ENCODE data around the gene MARCHF10.

The MARCHF10 gene

GRCh38 chr17:62658136-62658920, 149.8 kb downstream of the MARCHF10 start:
- no peak for DNase-seq (ENCODE audit: low read depth in 2 of 2)

GRCh38 chr17:62657690-62658089, 150.4 kb downstream of the MARCHF10 start:
- no peak for DNase-seq (ENCODE audit: low read depth in 2 of 2)

GRCh38 chr17:62657145-62657665, 150.9 kb downstream of the MARCHF10 start:
- no peak for DNase-seq (ENCODE audit: low read depth in 2 of 2)

GRCh38 chr17:62656446-62656845, 151.7 kb downstream of the MARCHF10 start:
- no peak for DNase-seq (ENCODE audit: low read depth in 2 of 2)

- DNase-seq (ENCODE audit: low read depth in 2 of 2) = no peak
These were observed 152.5 kb downstream of the MARCHF10 start for GRCh38 chr17:62655656-62656055.

- no peak for DNase-seq (ENCODE audit: low read depth in 2 of 2)
These were observed 154.0 kb downstream of the MARCHF10 start for GRCh38 chr17:62653826-62654761.

GRCh38 chr17:62653002-62653825, 154.9 kb downstream of the MARCHF10 start:
- peak; percentile 82 to 86 for DNase-seq (ENCODE audit: low read depth in 2 of 2)

GRCh38 chr17:62652251-62653001, 155.7 kb downstream of the MARCHF10 start:
- peak in 1 of 2 donors; percentile 29 for DNase-seq (ENCODE audit: low read depth in 2 of 2)
